Lower leg skin (tissue), 4 donors: ENCODE data around the gene SLC12A3. TPM values are rescaled to one million over a fixed set of nuclear protein-coding genes. Genes with fewer than 3 reads are reported as not detected.

Source experiments
- DNase-seq, 2 donors: peaks; one replicate each; pipeline ENCODE4 v3.0.0-alpha.2; 2019; ENCODE audit warnings: low spot score in 2 of 2
- H3K4me3 ChIP-seq: fragments of 200-600 bp; sonication (generic); 2 replicates; pipeline ENCODE4 v1.5.1; 2017; ENCODE audit warnings: mild to moderate bottlenecking, low read depth; ENCODE audit not compliant: poor library complexity, severe bottlenecking
- CTCF ChIP-seq, 3 donors: fragments of 450-650 bp; IDR thresholded peaks; one replicate each; pipeline ENCODE4 v1.5.1; 2016; ENCODE audit warnings: antibody characterized with exemption in 3 of 3, mild to moderate bottlenecking in 3 of 3, moderate library complexity in 2 of 3
- POLR2A ChIP-seq, 2 donors: fragments of 450-650 bp; IDR thresholded peaks; one replicate each; pipeline ENCODE4 v1.6.1; 2016 to 2017; ENCODE audit warnings: antibody characterized with exemption in 2 of 2, mild to moderate bottlenecking in 1 of 2, moderate library complexity in 1 of 2
- WGBS, 2 donors: methylation state at CpG; one replicate each; pipeline ENCODE4 v1.1.5; 2018; 5-methylcytosine and 5-hydroxymethylcytosine counted together
- intact Hi-C: fragments of 100-400 bp; cut with DNase I; formaldehyde crosslinking; loops from one replicate; pipeline ENCODE4 v1.15.0; 2023; ENCODE audit warnings: low total_unique reads
- total RNA-seq, 4 donors: library from RNA; depleted of rRNA; stranded (reverse); fragments of >200 nt; gene quantifications; one replicate each; pipeline ENCODE4 v1.1.0, GENCODE V29; 2016

The SLC12A3 gene
- total RNA-seq, 4 donors from 2014 or later = not detected

DNA sequence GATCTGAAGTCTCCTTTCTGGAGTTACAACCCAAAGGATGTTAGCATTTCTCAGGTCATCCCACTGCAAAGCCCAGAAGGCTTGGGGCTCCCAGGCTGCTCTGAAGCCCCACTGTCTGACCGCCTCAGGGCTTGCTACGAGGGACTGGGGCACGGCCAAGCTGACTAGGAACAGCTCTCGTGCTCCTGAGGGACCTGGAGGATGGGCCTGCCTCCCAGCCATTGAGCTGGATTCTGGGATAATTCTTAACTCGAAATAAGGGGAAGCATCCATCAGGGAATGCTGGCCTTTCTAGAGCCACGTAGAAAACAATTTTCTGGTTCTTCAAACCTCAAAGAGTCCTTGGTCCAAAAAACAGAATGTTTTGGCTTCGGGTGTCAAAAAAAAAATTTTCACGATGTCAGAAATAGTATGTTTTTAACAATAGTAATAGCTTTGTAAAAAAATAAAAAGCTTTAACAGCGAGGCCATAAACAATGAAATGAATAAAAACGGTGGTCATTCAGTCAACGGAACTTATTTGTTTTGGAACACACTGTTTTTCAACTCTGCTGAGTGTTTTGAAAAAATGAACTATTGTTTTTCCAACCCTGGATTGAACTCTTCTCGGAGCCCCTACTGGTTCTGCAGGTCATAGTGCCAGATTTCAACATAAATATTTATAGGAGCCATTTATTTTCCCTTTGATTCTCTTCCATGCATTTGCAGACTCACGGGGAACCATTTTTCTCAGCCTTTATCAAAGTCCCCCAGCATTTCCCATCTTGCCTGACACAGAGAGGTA lies 50.5 kb downstream of the SLC12A3 start:
- intact Hi-C loops = no loop called here
- DNase-seq = no peak
- TF ChIP-seq CTCF (IDR thresholded peaks at IDR 0.05) = no peak
- TF ChIP-seq POLR2A (IDR thresholded peaks at IDR 0.05) = no peak
- 68 to 69% methylated on average over 13 of the region's 13 CpGs for WGBS, 2 donors
- no peak overlapping the region for H3K4me3 ChIP-seq

DNA sequence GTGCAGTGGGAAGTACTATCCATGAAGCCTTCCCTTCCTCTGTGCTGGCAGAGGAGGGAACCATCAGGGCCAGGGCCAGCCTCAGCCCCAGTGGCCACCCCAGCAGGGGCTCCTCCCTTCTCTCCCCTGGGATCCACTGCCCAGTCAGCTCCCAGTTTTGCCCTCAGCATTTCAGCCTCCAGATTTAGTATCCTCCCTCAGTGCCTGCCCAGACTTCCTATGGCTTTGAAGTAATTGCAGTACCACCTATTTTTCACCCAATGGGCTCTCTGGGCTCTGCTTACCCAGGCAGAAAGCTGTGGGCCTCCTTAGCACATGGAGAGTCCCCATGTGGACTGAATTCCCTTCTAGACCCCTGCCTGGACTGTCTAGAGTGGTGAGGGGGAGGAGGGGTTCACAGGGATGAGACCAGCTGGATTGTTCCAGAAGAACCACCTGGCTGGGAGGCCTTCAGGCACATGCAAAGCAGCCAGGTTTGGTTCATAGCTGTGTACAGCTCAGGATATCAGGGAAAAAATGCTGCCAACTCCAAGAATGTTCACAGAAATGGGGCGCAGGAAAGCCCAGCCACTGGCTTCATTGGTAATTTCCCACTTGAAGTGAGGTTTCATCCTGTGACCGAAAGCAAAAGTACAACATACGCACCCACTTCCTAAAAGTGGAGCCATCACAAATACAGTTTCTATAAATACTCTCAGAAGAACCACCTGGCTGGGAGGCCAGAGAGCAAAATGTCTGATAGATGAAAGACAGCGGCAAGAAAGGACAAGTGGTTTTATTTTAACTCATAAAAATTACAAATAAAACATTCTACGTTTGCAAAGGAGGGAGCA lies 51.8 kb downstream of the SLC12A3 start:
- DNase-seq = no peak
- no peak overlapping the region for H3K4me3 ChIP-seq
- intact Hi-C loops = no loop called here
- WGBS, 2 donors = 57 to 68% methylated on average over 5 of the region's 5 CpGs
- TF ChIP-seq POLR2A (IDR thresholded peaks at IDR 0.05) = no peak
- no peak for TF ChIP-seq CTCF (IDR thresholded peaks at IDR 0.05)

- no peak for DNase-seq
- no peak for TF ChIP-seq POLR2A (IDR thresholded peaks at IDR 0.05)
- no peak for TF ChIP-seq CTCF (IDR thresholded peaks at IDR 0.05)
- H3K4me3 ChIP-seq = no peak overlapping the region
- intact Hi-C loops = no loop called here
- 89 to 91% methylated on average over 12 of the region's 12 CpGs for WGBS, 2 donors
Measured at GRCh38 chr16:56918467-56919012, 53.5 kb downstream of the SLC12A3 start.

DNA sequence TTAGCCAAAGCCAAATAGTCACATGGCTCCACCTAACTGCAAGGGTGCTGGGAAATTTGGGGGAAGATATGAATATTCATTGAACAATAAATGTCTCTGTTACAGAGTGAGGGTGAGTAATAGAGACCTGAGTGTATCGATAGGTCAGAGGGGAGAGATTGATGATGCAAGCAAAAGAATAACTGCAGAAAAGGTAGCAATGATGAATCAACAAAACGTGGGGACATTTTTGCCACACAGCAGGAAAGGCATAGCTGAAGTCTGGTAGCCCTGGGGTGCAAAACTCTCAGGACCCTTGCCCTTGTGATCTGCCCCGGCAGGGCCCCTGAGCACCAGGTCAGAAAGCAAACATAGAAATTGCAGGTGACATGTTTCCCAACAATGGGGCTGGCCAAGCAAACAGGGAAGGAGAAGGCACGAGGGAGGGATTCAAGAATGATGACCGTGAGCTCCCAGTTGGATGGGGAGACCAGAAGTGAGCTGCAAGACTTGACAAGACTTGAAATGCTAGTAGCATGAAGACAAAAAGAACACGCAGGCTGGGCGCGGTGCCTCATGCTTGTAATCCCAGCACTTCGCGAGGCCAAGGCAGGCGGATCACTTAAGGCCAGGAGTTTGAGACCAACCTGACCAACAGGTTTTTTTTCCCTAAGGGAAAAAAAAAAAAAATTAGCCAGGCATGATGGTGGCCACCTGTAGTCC lies 54.2 kb downstream of the SLC12A3 start:
- peak in 1 of 2 donors; percentile 40 for DNase-seq
- 49 to 54% methylated on average over 11 of the region's 11 CpGs for WGBS, 2 donors
- no peak for TF ChIP-seq CTCF (IDR thresholded peaks at IDR 0.05)
- TF ChIP-seq POLR2A (IDR thresholded peaks at IDR 0.05) = no peak
- intact Hi-C loops = no loop called here
- no peak overlapping the region for H3K4me3 ChIP-seq

DNA sequence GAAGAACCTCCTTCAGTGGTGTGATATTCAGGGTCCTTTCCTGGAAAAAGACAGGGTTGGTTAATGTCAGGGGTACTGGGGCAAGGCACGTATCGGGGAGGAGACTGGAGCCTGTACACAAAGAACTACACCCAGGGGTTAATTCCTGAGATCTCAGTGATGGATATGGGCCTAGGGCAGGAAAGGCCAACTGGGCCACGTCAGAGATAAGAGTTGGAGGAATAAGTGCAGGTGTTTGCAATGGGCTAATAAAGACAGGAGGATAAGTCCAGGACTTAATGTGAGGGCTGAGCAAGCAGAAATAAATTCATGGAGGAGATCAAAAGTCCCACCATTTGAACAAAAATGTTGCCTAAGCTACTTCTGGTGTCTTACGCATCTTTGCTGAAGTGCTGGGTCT lies 56.6 kb downstream of the SLC12A3 start:
- no peak overlapping the region for H3K4me3 ChIP-seq
- WGBS, 2 donors = 77 to 84% methylated on average over 4 of the region's 4 CpGs
- TF ChIP-seq POLR2A (IDR thresholded peaks at IDR 0.05) = no peak
- intact Hi-C loops = no loop called here
- DNase-seq = no peak
